Astrocyte (in vitro differentiated cells and primary cell): Measurements from ENCODE around the gene PRDX5. TPM values are rescaled to one million over a fixed set of nuclear protein-coding genes. Genes with fewer than 3 reads are reported as not detected.
A peak's percentile ranks its signal among the peaks of the same experiment; 100 is the strongest.

Experiments
- DNase-seq: peaks from one replicate; pipeline ENCODE4 v3.0.0-alpha.2; 2010; ENCODE audit warnings: low read depth
- FAIRE-seq: peaks from 2 replicates; lab custom pipeline; 2011; peaks lifted over from hg19 to GRCh38; lab: Jason Lieb, UNC
- H2AFZ ChIP-seq: 2 replicates; pipeline ENCODE4 v1.6.0; 2012; ENCODE audit warnings: low read depth, low read length, inconsistent platforms
- H3K27ac ChIP-seq: 2 replicates; pipeline ENCODE4 v1.5.1; 2011; ENCODE audit warnings: low read depth, low read length, inconsistent platforms
- H3K27me3 ChIP-seq: 2 replicates; pipeline ENCODE4 v1.6.0; 2011; ENCODE audit warnings: low read length, inconsistent platforms; ENCODE audit not compliant: insufficient read depth
- H3K36me3 ChIP-seq: 2 replicates; pipeline ENCODE4 v1.5.1; 2011; ENCODE audit warnings: low read length, inconsistent platforms; ENCODE audit not compliant: insufficient read depth
- H3K4me1 ChIP-seq: 2 replicates; pipeline ENCODE4 v1.5.1; 2011; ENCODE audit warnings: low read length, inconsistent platforms; ENCODE audit not compliant: insufficient read depth
- H3K4me2 ChIP-seq: 2 replicates; pipeline ENCODE4 v1.6.0; 2012; ENCODE audit warnings: low read length, inconsistent platforms
- H3K4me3 ChIP-seq: 2 replicates; pipeline ENCODE4 v1.5.1; 2011; ENCODE audit warnings: low read depth, mild to moderate bottlenecking, low read length, inconsistent platforms; ENCODE audit not compliant: insufficient read depth
- H3K79me2 ChIP-seq: 2 replicates; pipeline ENCODE4 v1.6.0; 2012; ENCODE audit warnings: mild to moderate bottlenecking, low read length, inconsistent platforms; ENCODE audit not compliant: insufficient read depth
- H3K9ac ChIP-seq: 2 replicates; pipeline ENCODE4 v1.6.0; 2012; ENCODE audit warnings: mild to moderate bottlenecking, low read length, inconsistent platforms
- H3K9me3 ChIP-seq: 2 replicates; pipeline ENCODE4 v1.5.1; 2012; ENCODE audit warnings: low read depth, mild to moderate bottlenecking, low read length, inconsistent platforms; ENCODE audit not compliant: insufficient read depth
- H4K20me1 ChIP-seq: 2 replicates; pipeline ENCODE4 v1.6.0; 2012; ENCODE audit warnings: low read length, inconsistent platforms; ENCODE audit not compliant: insufficient read depth
- H3K27ac Mint-ChIP-seq: one replicate; pipeline ENCODE4 v1.8.0; 2021; ENCODE audit warnings: mild to moderate bottlenecking, mixed read lengths; ENCODE audit not compliant: unreplicated experiment
- H3K27me3 Mint-ChIP-seq: one replicate; pipeline ENCODE4 v1.8.0; 2021; ENCODE audit warnings: low read depth, mixed read lengths; ENCODE audit not compliant: unreplicated experiment
- H3K36me3 Mint-ChIP-seq: one replicate; pipeline ENCODE4 v1.8.0; 2021; ENCODE audit warnings: low read depth, mixed read lengths; ENCODE audit not compliant: unreplicated experiment
- H3K4me1 Mint-ChIP-seq: one replicate; pipeline ENCODE4 v1.8.0; 2021; ENCODE audit warnings: low read depth, mixed read lengths; ENCODE audit not compliant: unreplicated experiment
- H3K4me3 Mint-ChIP-seq: one replicate; pipeline ENCODE4 v1.8.0; 2021; ENCODE audit warnings: mild to moderate bottlenecking, moderate library complexity, mixed read lengths; ENCODE audit not compliant: unreplicated experiment
- H3K9me3 Mint-ChIP-seq: one replicate; pipeline ENCODE4 v1.8.0; 2021; ENCODE audit warnings: mild to moderate bottlenecking, mixed read lengths; ENCODE audit not compliant: unreplicated experiment
- EZH2 ChIP-seq: IDR thresholded peaks from 2 replicates; pipeline ENCODE4 v1.6.1; 2012; ENCODE audit warnings: mild to moderate bottlenecking, low read length, inconsistent platforms; ENCODE audit not compliant: insufficient read depth
- total RNA-seq: library from RNA; stranded (reverse); gene quantifications from 2 replicates; pipeline ENCODE4 v1.2.1, GENCODE V29; 2021
- TF ChIP-seq, protein P1 (sequence below): IDR thresholded peaks from 2 replicates; pipeline ENCODE4 v1.5.1; 2011; ENCODE audit warnings: low read depth, mild to moderate bottlenecking, inconsistent platforms, low read length, moderate library complexity; ENCODE audit not compliant: insufficient read depth

Gene PRDX5
- total RNA-seq, 1 donor from 2014 or later, result 243 TPM

DNA sequence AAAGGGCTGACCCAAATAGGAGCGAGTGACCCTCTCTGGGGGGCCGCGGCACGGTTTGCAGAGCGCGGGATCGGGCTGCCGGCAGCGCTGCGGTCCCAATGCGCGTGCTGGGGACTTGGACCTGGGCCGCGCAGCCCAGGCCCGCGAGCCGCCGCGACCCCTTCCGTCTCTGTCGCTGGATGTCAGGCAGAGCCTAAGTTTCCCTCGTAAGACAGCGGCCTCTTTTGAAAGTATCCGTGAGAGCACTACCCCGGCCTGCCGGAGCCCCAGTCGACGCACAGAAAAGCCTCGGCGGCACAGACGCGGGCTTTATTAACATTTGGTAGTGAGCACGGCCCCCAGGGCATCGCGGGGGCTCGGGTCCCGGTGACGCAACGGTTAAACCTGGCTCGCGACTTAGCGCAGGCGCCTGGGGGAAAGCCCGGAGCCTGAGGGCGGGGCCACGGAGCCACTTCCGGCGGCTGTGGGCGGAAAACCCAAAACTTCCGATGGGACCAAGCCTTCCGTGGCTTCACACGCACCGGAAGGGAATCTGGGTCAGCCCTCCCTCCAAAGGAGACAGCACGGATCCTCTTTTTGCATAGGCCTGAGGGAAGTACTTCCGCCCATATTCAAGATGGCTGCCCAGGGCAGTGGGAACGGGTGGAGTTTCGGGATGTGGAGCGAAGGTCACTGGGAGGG, 48.2 kb upstream of the PRDX5 start:
- Mint-ChIP-seq H3K36me3 (peaks cover 2% of the 10 kb centered on the region), H3K4me3 (peak overlapping the region; percentile 96)
- peak; percentile 100 for DNase-seq

DNA sequence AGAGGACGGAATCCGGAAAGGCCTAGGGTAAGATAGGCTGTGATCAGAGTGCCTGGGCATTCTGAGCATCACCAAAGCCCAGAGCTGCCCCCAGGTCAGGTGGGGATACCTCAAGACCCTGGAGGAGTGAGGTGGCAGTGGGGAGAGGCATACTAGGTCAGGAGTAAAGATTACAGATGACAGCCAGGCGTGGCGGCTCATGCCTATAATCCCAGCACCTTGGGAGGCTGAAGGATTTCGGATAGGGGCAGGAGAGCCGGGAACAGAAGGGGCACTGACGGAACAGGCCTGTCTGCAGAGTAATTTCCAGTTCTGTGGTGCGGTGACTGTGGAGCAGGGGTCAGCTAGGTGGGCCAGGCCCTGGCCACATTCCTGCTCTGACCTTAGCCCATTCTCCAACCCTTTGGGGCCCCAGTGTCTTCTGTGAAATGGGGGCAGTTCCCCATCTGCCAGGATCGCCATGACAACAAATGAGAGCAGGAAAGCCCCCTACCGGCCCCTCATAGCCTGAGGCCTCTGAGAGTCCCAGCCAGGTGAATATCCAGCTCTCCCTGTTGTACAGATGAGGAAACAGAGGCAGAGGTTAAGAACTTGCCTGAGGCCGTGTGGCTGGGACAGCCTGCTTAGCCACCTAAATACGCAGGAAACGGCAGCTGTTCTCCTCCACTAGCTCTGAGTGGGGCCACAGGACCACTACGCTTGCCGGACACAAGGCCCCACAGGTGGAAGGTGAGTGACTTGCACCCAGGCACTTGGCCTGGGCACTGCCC, 42.7 kb upstream of the PRDX5 start:
- Histone ChIP-seq H4K20me1 (no peaks in the 10 kb centered on the region), H3K9me3 (no peaks in the 10 kb centered on the region), H3K9ac (no peak overlapping the region), H3K4me1 (peaks cover 17% of the 10 kb centered on the region), H2AFZ (no peak overlapping the region), H3K79me2 (peaks cover 7% of the 10 kb centered on the region), H3K27ac (no peak overlapping the region), H3K4me3 (no peak overlapping the region), H3K27me3 (no peaks in the 10 kb centered on the region), H3K4me2 (no peak overlapping the region), H3K36me3 (no peaks in the 10 kb centered on the region)
- H3K27me3 Mint-ChIP-seq, result no peaks in the 10 kb centered on the region
- H3K36me3 Mint-ChIP-seq, result peaks cover 7% of the 10 kb centered on the region
- peaks cover 4% of the 10 kb centered on the region for H3K4me1 Mint-ChIP-seq
- H3K9me3 Mint-ChIP-seq, result no peaks in the 10 kb centered on the region
- H3K4me3 Mint-ChIP-seq, result no peak overlapping the region
- DNase-seq (no peak), FAIRE-seq (no peak)
- no peak overlapping the region for H3K27ac Mint-ChIP-seq
- no peak for TF ChIP-seq EZH2
- TF ChIP-seq, protein P1, sequence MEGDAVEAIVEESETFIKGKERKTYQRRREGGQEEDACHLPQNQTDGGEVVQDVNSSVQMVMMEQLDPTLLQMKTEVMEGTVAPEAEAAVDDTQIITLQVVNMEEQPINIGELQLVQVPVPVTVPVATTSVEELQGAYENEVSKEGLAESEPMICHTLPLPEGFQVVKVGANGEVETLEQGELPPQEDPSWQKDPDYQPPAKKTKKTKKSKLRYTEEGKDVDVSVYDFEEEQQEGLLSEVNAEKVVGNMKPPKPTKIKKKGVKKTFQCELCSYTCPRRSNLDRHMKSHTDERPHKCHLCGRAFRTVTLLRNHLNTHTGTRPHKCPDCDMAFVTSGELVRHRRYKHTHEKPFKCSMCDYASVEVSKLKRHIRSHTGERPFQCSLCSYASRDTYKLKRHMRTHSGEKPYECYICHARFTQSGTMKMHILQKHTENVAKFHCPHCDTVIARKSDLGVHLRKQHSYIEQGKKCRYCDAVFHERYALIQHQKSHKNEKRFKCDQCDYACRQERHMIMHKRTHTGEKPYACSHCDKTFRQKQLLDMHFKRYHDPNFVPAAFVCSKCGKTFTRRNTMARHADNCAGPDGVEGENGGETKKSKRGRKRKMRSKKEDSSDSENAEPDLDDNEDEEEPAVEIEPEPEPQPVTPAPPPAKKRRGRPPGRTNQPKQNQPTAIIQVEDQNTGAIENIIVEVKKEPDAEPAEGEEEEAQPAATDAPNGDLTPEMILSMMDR, result no peak

More for the DNA sequence above, 48.2 kb upstream of the PRDX5 start:
- Histone ChIP-seq H3K27me3 (no peaks in the 10 kb centered on the region), H3K36me3 (peaks cover 5% of the 10 kb centered on the region), H3K4me3 (peak overlapping the region; percentile 70), H3K4me2 (peak overlapping the region; percentile 93), H3K9me3 (no peaks in the 10 kb centered on the region), H3K27ac (peak overlapping the region; percentile 80), H4K20me1 (peaks cover 10% of the 10 kb centered on the region), H3K9ac (peak overlapping the region; percentile 83), H3K79me2 (peaks cover 7% of the 10 kb centered on the region), H3K4me1 (peaks cover 30% of the 10 kb centered on the region), H2AFZ (peak overlapping the region; percentile 67)
- Mint-ChIP-seq H3K27ac (peak overlapping the region; percentile 99), H3K27me3 (no peaks in the 10 kb centered on the region), H3K4me1 (peaks cover 14% of the 10 kb centered on the region), H3K9me3 (no peaks in the 10 kb centered on the region)
- TF ChIP-seq EZH2, result no peak
- TF ChIP-seq, protein P1, result no peak
- peak; percentile 54 for FAIRE-seq
